ENCODE results near the gene TMEM138.

GRCh38 chr11:61403658-61404057, 41.5 kb downstream of the TMEM138 start:
- TF ChIP-seq CTCF (conservative IDR thresholded peaks at IDR 0.05; ENCODE audit: low read length) (no peak), EZH2phosphoT487 (IDR thresholded peaks at IDR 0.05; ENCODE audit: borderline replicate concordance, low read depth, low read length) (no peak)
